H1 (cell line): ENCODE measurements around the gene RLN1. TPM values are rescaled to one million over a fixed set of nuclear protein-coding genes. Genes with fewer than 3 reads are reported as not detected.

Source experiments
- CTCF ChIA-PET: fragments of 300-600 bp; sonication (Branson Sonifier 250); formaldehyde crosslinking; loops from one replicate; lab custom pipeline; 2021; ENCODE audit not compliant: partially characterized antibody; lab: Charles Lee
- POLR2A ChIA-PET: fragments of 300-600 bp; sonication (Branson Sonifier 250); formaldehyde crosslinking; loops from one replicate; lab custom pipeline; 2021; ENCODE audit warnings: inconsistent platforms; ENCODE audit not compliant: partially characterized antibody; lab: Charles Lee
- DNase-seq, 2 experiments: peaks; one replicate each; pipeline versions ENCODE4 v3.0.0 to v3.0.0-alpha.2; 2010 to 2022; ENCODE audit warnings: low spot score in 2 of 2, low read depth in 1 of 2, mixed read lengths in 1 of 2
- FAIRE-seq: peaks from 2 replicates; lab custom pipeline; 2011; peaks lifted over from hg19 to GRCh38; lab: Jason Lieb, UNC
- H2AFZ ChIP-seq: 2 replicates; pipeline ENCODE4 v1.8.1; 2012; ENCODE audit warnings: low read length, inconsistent platforms
- H2AK5ac ChIP-seq: 2 replicates; pipeline ENCODE4 v1.6.1; 2013; ENCODE audit warnings: low read depth, low read length
- H2BK120ac ChIP-seq: replicated peaks from 2 replicates; pipeline ENCODE3; 2013; ENCODE audit warnings: low read depth, low read length, inconsistent platforms
- H2BK12ac ChIP-seq: 2 replicates; pipeline ENCODE4 v1.6.1; 2013; ENCODE audit warnings: low read depth, low read length
- H2BK15ac ChIP-seq: 2 replicates; pipeline ENCODE4 v1.6.1; 2013; ENCODE audit warnings: low read length
- H2BK20ac ChIP-seq: 2 replicates; pipeline ENCODE4 v1.6.1; 2013; ENCODE audit warnings: low read length
- H2BK5ac ChIP-seq: 2 replicates; pipeline ENCODE4 v1.6.1; 2013; ENCODE audit warnings: low read depth, low read length
- H3K14ac ChIP-seq: 2 replicates; pipeline ENCODE4 v1.6.1; 2013; ENCODE audit warnings: inconsistent platforms; ENCODE audit not compliant: insufficient read length
- H3K18ac ChIP-seq: 2 replicates; pipeline ENCODE4 v1.6.1; 2013; ENCODE audit warnings: low read length; ENCODE audit errors: extremely low read depth
- H3K23ac ChIP-seq: 2 replicates; pipeline ENCODE4 v1.6.1; 2013; ENCODE audit warnings: inconsistent platforms; ENCODE audit not compliant: insufficient read length
- H3K23me2 ChIP-seq: 2 replicates; pipeline ENCODE4 v1.6.1; 2013; ENCODE audit warnings: low read depth, low read length
- H3K27ac ChIP-seq: 2 replicates; pipeline ENCODE4 v1.6.1; 2011; ENCODE audit warnings: low read depth, low read length, inconsistent platforms
- H3K27me3 ChIP-seq, 4 experiments: replicated peaks in 1 of 4; 1 replicate in 1 of 4; 2 replicates in 3 of 4; pipeline versions ENCODE4 v1.6.1 to v1.8.1; 2011 to 2013; ENCODE audit warnings: low read length in 3 of 4, mild to moderate bottlenecking in 3 of 4, inconsistent platforms in 2 of 4, mixed read lengths in 2 of 4, moderate library complexity in 1 of 4; ENCODE audit not compliant: control insufficient read depth in 3 of 4, insufficient read depth in 3 of 4; ENCODE audit errors: extremely low read depth in 1 of 4
- H3K36me3 ChIP-seq, 4 experiments: 2 replicates each; pipeline versions ENCODE4 v1.6.1 to v1.8.1; 2011 to 2013; ENCODE audit warnings: mild to moderate bottlenecking in 4 of 4, low read length in 3 of 4, moderate library complexity in 2 of 4, control low read depth in 1 of 4, inconsistent platforms in 1 of 4; ENCODE audit not compliant: insufficient read depth in 4 of 4, control insufficient read depth in 2 of 4
- H3K4ac ChIP-seq: replicated peaks from 2 replicates; pipeline ENCODE3; 2013; ENCODE audit warnings: low read length, low read depth, mixed read lengths, inconsistent platforms; ENCODE audit not compliant: insufficient read length
- H3K4me1 ChIP-seq, 4 experiments: replicated peaks in 1 of 4; 1 replicate in 1 of 4; 2 replicates in 3 of 4; pipeline versions ENCODE4 v1.6.1 to v1.8.1; 2011 to 2013; ENCODE audit warnings: low read length in 3 of 4, inconsistent platforms in 2 of 4, mixed read lengths in 1 of 4; ENCODE audit not compliant: insufficient read depth in 4 of 4, control insufficient read depth in 3 of 4
- H3K4me2 ChIP-seq, 2 experiments: 2 replicates each; pipeline versions ENCODE4 v1.6.1 to v1.8.1; 2011 to 2013; ENCODE audit warnings: low read depth in 2 of 2, low read length in 2 of 2, control low read depth in 1 of 2, inconsistent platforms in 1 of 2, mild to moderate bottlenecking in 1 of 2; ENCODE audit not compliant: insufficient read depth in 1 of 2
- H3K4me3 ChIP-seq, 4 experiments: fragments of 200-600, 300-600 bp in 1 of 4; sonication (generic), shearing (Covaris generic), sonication (Bioruptor Twin) in 1 of 4; 2 replicates each; pipeline versions ENCODE4 v1.5.1 to v1.8.1; 2011 to 2016; ENCODE audit warnings: low read length in 4 of 4, low read depth in 3 of 4, control low read depth in 2 of 4, inconsistent platforms in 2 of 4, mild to moderate bottlenecking in 2 of 4, mixed read lengths in 1 of 4, moderate library complexity in 1 of 4; ENCODE audit not compliant: insufficient read depth in 2 of 4; ENCODE audit errors: extremely low read depth in 1 of 4
- H3K56ac ChIP-seq: replicated peaks from 2 replicates; pipeline ENCODE3; 2013; ENCODE audit warnings: low read depth, mild to moderate bottlenecking, mixed read lengths, low read length, inconsistent platforms; ENCODE audit not compliant: insufficient read length
- H3K79me1 ChIP-seq: 2 replicates; pipeline ENCODE4 v1.6.1; 2013; ENCODE audit warnings: low read depth, low read length, control low read depth
- H3K79me2 ChIP-seq, 2 experiments: 2 replicates each; pipeline versions ENCODE4 v1.6.1 to v1.8.1; 2012 to 2013; ENCODE audit warnings: low read length in 2 of 2, mild to moderate bottlenecking in 2 of 2, inconsistent platforms in 1 of 2; ENCODE audit not compliant: insufficient read depth in 2 of 2, control insufficient read depth in 1 of 2
- H3K9ac ChIP-seq, 4 experiments: replicated peaks in 1 of 4; 1 replicate in 1 of 4; 2 replicates in 3 of 4; pipeline versions ENCODE4 v1.6.1 to v1.8.1; 2011 to 2013; ENCODE audit warnings: low read depth in 3 of 4, low read length in 3 of 4, control low read depth in 2 of 4, mild to moderate bottlenecking in 2 of 4, moderate library complexity in 2 of 4, inconsistent platforms in 1 of 4; ENCODE audit errors: extremely low read depth in 1 of 4
- H3K9me3 ChIP-seq, 2 experiments: 2 replicates each; pipeline versions ENCODE4 v1.6.1 to v1.8.1; 2012 to 2013; ENCODE audit warnings: mild to moderate bottlenecking in 2 of 2, moderate library complexity in 2 of 2, control low read depth in 1 of 2, inconsistent platforms in 1 of 2, low read depth in 1 of 2, low read length in 1 of 2, mixed read lengths in 1 of 2; ENCODE audit not compliant: insufficient read depth in 2 of 2
- H4K20me1 ChIP-seq, 2 experiments: replicated peaks in 1 of 2; 2 replicates each; pipeline versions ENCODE3 to v1.8.1; 2011 to 2013; ENCODE audit warnings: inconsistent platforms in 2 of 2, low read length in 2 of 2, mild to moderate bottlenecking in 1 of 2; ENCODE audit not compliant: insufficient read depth in 2 of 2, control insufficient read depth in 1 of 2
- H4K5ac ChIP-seq: 2 replicates; pipeline ENCODE4 v1.6.1; 2013; ENCODE audit warnings: low read length, low read depth, mixed read lengths, inconsistent platforms; ENCODE audit not compliant: insufficient read length
- H4K8ac ChIP-seq: 2 replicates; pipeline ENCODE4 v1.8.0; 2013; ENCODE audit warnings: mild to moderate bottlenecking, moderate library complexity, low read length, inconsistent platforms; ENCODE audit not compliant: insufficient read depth; ENCODE audit errors: extremely low read depth
- H4K91ac ChIP-seq: replicated peaks from 2 replicates; pipeline ENCODE3; 2013; ENCODE audit warnings: low read length, mixed read lengths, inconsistent platforms; ENCODE audit not compliant: insufficient read length
- EP300 ChIP-seq, 2 experiments: IDR thresholded peaks; 1 replicate in 1 of 2; 2 replicates in 1 of 2; pipeline ENCODE4 v1.6.1; 2011 to 2012; ENCODE audit warnings: low read depth in 2 of 2, low read length in 2 of 2, mild to moderate bottlenecking in 2 of 2, borderline replicate concordance in 1 of 2, inconsistent platforms in 1 of 2, moderate library complexity in 1 of 2
- GABPA ChIP-seq: IDR thresholded peaks from 2 replicates; pipeline ENCODE4 v1.6.1; 2011; ENCODE audit warnings: mild to moderate bottlenecking, low read length, moderate library complexity, borderline replicate concordance; ENCODE audit not compliant: insufficient read depth
- HDAC6 ChIP-seq: IDR thresholded peaks from one replicate; pipeline ENCODE4 v1.7.1; 2012; ENCODE audit warnings: low read depth, mild to moderate bottlenecking, inconsistent platforms, low read length, moderate library complexity
- JUN ChIP-seq: IDR thresholded peaks from 2 replicates; pipeline ENCODE4 v1.6.1; 2011; ENCODE audit warnings: low read depth, mild to moderate bottlenecking, improper control_type of control experiment, low read length
- KDM4A ChIP-seq: IDR thresholded peaks from one replicate; pipeline ENCODE4 v1.7.1; 2012; ENCODE audit warnings: low read depth, mild to moderate bottlenecking, moderate library complexity, low read length, inconsistent platforms; ENCODE audit not compliant: severe bottlenecking
- NANOG ChIP-seq: IDR thresholded peaks from 2 replicates; pipeline ENCODE4 v1.6.1; 2011; ENCODE audit warnings: low read length, low read depth, mild to moderate bottlenecking, inconsistent platforms; ENCODE audit not compliant: insufficient read depth, poor library complexity, severe bottlenecking
- POLR2A ChIP-seq, 2 experiments: IDR thresholded peaks; 1 replicate in 1 of 2; 2 replicates in 1 of 2; pipeline ENCODE4 v1.6.1; 2011; ENCODE audit warnings: low read depth in 2 of 2, low read length in 2 of 2, mild to moderate bottlenecking in 2 of 2; ENCODE audit errors: control extremely low read depth in 1 of 2
- RBBP5 ChIP-seq: IDR thresholded peaks from 2 replicates; pipeline ENCODE4 v1.7.1; 2012; ENCODE audit warnings: low read depth, mild to moderate bottlenecking, inconsistent platforms, low read length, moderate library complexity, borderline replicate concordance
- SP1 ChIP-seq: IDR thresholded peaks from 2 replicates; pipeline ENCODE4 v1.6.1; 2011; ENCODE audit warnings: low read depth, low read length
- SRF ChIP-seq: IDR thresholded peaks from 2 replicates; pipeline ENCODE4 v1.6.1; 2011; ENCODE audit warnings: mild to moderate bottlenecking, low read depth, low read length, moderate library complexity
- TAF1 ChIP-seq: IDR thresholded peaks from 2 replicates; pipeline ENCODE4 v1.6.1; 2011; ENCODE audit warnings: mild to moderate bottlenecking, low read depth, low read length
- polyA plus RNA-seq, 7 experiments: library from polyadenylated mRNA; depleted of rRNA in 3 of 7; stranded (reverse) in 5 of 7; unstranded in 2 of 7; fragments of >200 nt in 5 of 7; fragments of 200-250 nt in 2 of 7; gene quantifications; 1 replicate in 5 of 7; 2 replicates in 1 of 7; 4 replicates in 1 of 7; pipeline versions ENCODE4 v1.2.1 to v1.2.3, GENCODE V29; 2011 to 2013; ENCODE audit warnings: missing spikeins in 2 of 7, mixed read lengths in 2 of 7
- total RNA-seq: library from RNA; stranded (reverse); fragmentation: NEBNext Ultra II Directional; extraction: Animal tissue kit (Norgen Biotek cat#: 25700); gene quantifications from 2 replicates; pipeline ENCODE4 v1.2.1, GENCODE V29; 2021
- TF ChIP-seq, protein P1 (sequence below): IDR thresholded peaks from 2 replicates; pipeline ENCODE4 v1.6.1; 2011; ENCODE audit warnings: low read length, improper control_type of control experiment
- TF ChIP-seq, protein P2 (sequence below): IDR thresholded peaks from 2 replicates; pipeline ENCODE4 v1.6.1; 2012; ENCODE audit warnings: low read length, inconsistent platforms

RLN1 gene
- total and polyA plus RNA-seq, 2 of the 8 experiments (the other 6 are each of a cell fraction or from before 2014, with no cell fraction given) = 0.51 to 0.80 TPM

- H2BK15ac ChIP-seq = no peak overlapping the region
Observed at GRCh38 chr9:5360341-5360740, 20.7 kb upstream of the RLN1 start.

More at GRCh38 chr9:5360341-5360740, 20.7 kb upstream of the RLN1 start:
- Histone ChIP-seq H3K9ac (no peak overlapping the region), H3K79me2 (no peaks in the 10 kb centered on the region), H3K23me2 (no peaks in the 10 kb centered on the region), H3K4ac (no peak overlapping the region), H3K56ac (no peak overlapping the region), H2BK12ac (no peak overlapping the region), H2BK20ac (no peak overlapping the region), H4K5ac (no peak overlapping the region), H3K4me1 (no peaks in the 10 kb centered on the region), H3K4me2 (no peak overlapping the region), H2BK5ac (no peak overlapping the region), H3K18ac (no peak overlapping the region), H3K9me3 (no peaks in the 10 kb centered on the region; a peak in 1 of 4 replicates), H3K14ac (no peak overlapping the region), H2AK5ac (no peak overlapping the region), H3K4me3 (no peak overlapping the region), H3K23ac (no peak overlapping the region), H4K20me1 (no peaks in the 10 kb centered on the region), H4K8ac (no peak overlapping the region), H3K27me3 (no peaks in the 10 kb centered on the region), H3K36me3 (no peaks in the 10 kb centered on the region; a peak in 1 of 8 replicates), H4K91ac (no peak overlapping the region), H2AFZ (no peak overlapping the region), H3K79me1 (no peaks in the 10 kb centered on the region), H2BK120ac (no peak overlapping the region), H3K27ac (no peak overlapping the region)
- FAIRE-seq (no peak), DNase-seq (no peak)
- POLR2A ChIA-PET = interaction anchor here (0.7 kb wide), 1 partner anchor 12 kb away, joined by 3 read pairs; no protein-coding TSS in a partner anchor
- TF ChIP-seq JUN (no peak), SRF (no peak), POLR2A (IDR thresholded peaks at IDR 0.05; ENCODE audit: control extremely low read depth in 1 of 2, low read depth in 2 of 2, low read length in 2 of 2) (no peak), TAF1 (no peak), RBBP5 (no peak), SP1 (no peak), EP300 (IDR thresholded peaks at IDR 0.05; ENCODE audit: borderline replicate concordance in 1 of 2, low read depth in 2 of 2, low read length in 2 of 2) (no peak), GABPA (no peak), KDM4A (no peak), HDAC6 (no peak), NANOG (no peak)
- TF ChIP-seq, protein P1, sequence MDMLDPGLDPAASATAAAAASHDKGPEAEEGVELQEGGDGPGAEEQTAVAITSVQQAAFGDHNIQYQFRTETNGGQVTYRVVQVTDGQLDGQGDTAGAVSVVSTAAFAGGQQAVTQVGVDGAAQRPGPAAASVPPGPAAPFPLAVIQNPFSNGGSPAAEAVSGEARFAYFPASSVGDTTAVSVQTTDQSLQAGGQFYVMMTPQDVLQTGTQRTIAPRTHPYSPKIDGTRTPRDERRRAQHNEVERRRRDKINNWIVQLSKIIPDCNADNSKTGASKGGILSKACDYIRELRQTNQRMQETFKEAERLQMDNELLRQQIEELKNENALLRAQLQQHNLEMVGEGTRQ = no peak
- TF ChIP-seq, protein P2, sequence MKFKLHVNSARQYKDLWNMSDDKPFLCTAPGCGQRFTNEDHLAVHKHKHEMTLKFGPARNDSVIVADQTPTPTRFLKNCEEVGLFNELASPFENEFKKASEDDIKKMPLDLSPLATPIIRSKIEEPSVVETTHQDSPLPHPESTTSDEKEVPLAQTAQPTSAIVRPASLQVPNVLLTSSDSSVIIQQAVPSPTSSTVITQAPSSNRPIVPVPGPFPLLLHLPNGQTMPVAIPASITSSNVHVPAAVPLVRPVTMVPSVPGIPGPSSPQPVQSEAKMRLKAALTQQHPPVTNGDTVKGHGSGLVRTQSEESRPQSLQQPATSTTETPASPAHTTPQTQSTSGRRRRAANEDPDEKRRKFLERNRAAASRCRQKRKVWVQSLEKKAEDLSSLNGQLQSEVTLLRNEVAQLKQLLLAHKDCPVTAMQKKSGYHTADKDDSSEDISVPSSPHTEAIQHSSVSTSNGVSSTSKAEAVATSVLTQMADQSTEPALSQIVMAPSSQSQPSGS = no peak
- CTCF ChIA-PET = no interaction called here
